Activated naive CD8-positive, alpha-beta T cell treated with anti-CD3 and anti-CD28 coated beads, Interleukin-2, amount 50 U/mL, for 16 hours (primary cell): ENCODE measurements around the gene IL6R.
"Not testable (repeated sequence)": the region's sequence is repeated elsewhere in the genome, so short reads cannot be mapped to it uniquely, and the experiment has no call there.

Experiments used
- DNase-seq: peaks from one replicate; pipeline ENCODE4 v3.0.0-alpha.2; 2020; ENCODE audit warnings: low read depth, low spot score

IL6R gene

DNA sequence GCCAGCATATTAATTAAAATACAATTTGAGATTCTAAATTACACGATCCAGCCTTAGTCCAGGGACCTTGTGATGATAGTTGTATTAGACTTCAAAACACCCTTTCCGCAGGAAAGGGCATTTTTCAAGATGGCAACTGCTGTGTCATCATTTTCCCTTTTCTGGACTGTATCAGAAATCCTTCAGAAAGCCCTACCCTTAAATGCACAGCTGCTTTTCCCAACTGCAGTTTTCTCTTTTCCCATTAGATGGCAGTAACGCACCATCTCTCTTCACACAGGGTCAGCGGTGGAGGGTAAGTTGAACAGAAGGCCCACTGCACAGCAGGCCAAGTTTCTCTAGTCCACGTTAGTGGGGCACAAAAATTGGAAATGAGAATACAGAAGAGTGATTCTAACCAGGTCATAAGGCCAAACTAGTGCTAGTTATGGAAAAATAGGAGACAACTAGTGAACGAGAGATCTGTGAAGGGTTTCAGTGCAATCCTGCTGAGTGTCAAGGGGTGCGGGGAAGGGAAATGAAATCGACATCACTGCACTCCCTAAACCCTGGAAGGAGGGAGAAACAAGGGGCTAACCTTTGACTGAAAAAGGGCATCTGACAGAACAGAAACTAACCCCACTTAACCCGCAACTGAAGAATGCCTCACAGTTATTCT lies 74.8 kb downstream of the IL6R start:
- peak; percentile 22 for DNase-seq

DNA sequence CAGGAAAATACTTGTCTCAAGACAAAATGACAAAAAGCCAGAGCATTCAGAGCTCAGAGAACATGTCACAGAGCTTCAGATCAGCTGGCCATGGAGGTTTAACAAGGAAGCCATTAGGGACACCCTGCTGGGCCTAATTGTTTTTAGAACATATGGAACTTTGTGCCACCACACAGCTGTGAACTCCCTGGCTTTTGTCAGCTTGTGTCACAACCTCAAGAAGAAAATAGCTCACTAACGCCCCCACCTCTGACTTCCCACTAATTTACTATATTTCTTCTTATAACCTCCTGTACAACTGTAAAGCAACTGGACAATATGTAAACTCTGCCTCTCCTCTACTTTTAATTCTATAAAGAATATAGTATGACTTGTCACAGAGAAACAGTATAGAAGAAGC lies 75.9 kb downstream of the IL6R start:
- no peak for DNase-seq

DNA sequence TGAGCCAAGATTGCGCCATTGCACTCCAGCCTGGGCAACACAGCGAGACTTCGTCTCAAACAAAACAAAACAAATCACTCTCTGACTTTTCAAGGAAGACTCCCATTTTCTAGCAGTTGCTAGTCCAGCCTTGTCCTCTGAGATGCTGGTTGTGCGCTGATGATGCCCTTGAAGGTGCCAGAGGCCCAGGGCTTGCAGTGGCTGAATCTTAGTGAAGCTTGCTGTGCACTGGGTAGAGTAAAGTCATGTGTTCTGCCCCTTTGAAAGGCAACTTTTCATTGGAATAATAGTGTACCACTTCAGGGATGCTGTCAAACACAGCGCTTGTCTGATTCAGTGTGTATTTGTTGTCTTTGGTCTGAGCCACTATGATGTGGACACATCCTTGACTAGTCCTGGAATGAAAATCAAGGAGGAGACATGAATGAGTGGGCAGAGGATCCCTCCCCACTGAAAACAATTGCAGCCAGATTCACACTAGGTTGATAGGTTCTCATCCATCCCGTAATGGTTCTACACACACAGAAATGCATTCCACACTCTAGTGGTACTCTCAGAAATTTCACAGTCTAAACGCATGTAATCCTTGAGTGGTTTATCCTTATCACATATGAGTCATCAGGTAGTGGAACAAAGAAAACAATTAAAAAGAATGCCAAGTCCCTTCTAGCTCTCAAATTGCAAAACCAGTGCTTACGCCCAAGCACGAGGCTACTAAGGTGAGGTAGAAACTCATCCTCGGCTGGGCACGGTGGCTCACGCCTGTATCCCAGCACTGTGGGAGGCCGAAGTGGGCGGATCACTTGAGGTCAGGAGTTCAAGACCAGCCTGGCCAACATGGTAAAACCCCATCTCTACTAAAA lies 79.0 kb downstream of the IL6R start:
- DNase-seq = no peak

DNA sequence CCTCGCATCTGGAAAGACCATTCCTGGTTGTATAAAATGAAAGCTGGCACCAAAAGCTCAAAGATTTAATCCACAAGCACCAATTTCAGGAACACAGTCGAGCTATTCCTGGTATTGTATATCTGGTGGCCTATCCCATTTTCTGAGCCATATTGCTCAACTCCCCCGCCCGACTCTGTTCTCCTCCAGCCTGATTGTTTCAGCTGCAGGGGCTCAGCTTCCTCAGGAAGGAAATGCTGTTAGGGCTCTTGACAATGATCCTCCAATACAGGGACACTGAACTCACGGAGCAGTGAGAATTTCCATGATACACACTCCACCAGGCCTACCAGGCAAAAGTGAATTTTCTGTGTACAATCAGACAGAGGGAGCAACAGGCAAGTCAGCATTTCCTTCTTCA lies 80.0 kb downstream of the IL6R start:
- DNase-seq = no peak

DNA sequence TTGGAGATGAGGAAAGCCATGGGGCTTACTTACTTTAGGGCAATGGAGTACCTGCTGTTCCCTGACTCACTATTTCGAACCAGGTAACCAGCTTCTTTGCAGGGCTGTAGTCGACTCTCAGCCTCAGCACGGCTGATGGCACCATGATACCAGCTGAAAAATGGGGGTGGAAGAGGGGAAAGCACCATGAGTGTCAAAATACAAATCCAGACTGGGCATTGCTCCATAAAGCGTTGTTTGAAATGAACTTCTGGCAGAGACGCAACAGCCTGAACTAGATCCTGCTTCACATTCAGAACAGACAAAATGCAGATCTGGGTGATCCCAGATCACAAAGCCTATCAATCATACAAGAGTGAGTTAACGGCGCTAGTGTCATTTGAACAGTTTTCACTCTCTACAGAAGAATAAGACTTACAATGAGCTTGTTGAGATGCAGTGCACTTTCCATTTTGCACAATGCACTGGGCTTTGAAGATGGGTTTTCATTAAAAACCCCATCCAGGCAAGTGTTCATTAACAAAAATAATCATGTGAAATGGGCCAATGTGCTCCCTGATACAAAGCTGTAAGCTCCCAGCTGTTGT lies 80.9 kb downstream of the IL6R start:
- no peak for DNase-seq

DNA sequence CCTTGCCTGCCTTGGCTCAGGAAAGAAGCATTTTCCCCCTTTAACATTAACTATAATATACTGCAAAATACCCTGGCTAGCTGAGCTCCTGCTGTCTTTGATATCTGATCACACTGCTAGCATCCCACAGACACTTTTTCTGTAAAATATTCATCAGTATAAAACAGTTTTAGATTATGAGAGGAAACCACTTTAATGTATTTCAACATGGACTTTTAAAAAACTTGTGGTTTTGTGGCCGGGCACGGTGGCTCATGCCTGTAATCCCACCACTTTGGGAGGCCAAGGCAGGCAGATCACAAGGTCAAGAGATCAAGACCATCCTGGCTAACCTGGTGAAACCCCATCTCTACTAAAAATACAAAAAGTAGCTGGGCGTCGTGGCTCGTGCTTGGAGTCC lies 81.6 kb downstream of the IL6R start:
- DNase-seq = not testable (repeated sequence)

DNA sequence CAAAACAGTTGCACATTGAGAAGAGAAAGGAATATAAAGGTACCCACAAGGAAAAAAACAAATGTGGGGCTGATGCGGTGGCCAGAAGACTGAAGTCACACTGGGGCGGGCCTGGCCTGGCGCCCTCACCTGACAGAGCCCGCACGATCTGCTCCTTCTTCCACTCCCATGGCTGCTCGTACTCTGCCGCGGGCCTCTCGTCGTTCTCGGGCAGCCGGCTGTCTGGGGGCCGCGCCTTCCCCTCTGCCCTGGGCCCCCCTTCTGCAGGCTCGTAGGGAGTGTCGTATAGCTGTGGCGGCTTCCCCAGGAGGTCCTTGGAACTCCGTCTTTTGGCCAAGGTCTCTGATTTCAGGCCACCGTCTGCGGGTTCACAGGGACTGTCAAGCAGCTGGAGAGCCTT lies 83.8 kb downstream of the IL6R start:
- DNase-seq = no peak

DNA sequence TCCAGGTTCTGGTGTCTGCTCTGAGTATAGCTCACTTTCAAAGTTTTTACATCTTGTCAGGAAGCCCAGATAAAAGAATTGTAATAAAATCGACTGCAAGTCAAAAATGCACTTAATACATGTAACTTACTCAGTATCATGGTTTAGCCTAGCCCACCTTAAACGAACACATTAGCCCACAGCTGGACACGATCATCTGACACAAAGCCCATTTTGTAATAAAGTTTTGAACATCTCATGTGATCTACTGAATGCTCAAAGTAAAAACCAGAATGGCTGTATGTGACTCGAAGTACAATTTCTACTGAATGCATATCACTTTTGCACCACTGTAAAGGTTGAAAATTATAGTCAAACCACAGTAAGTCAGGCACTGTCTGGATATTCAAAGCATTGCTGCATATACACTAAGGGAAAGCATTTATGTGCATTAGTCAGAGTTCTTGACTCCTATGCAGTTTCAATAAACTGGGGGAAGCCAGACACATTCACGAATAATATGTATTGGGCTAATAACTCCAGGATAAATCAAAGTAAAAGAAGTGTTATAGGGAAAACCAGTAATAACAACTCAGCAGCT lies 84.6 kb downstream of the IL6R start:
- DNase-seq = no peak

DNA sequence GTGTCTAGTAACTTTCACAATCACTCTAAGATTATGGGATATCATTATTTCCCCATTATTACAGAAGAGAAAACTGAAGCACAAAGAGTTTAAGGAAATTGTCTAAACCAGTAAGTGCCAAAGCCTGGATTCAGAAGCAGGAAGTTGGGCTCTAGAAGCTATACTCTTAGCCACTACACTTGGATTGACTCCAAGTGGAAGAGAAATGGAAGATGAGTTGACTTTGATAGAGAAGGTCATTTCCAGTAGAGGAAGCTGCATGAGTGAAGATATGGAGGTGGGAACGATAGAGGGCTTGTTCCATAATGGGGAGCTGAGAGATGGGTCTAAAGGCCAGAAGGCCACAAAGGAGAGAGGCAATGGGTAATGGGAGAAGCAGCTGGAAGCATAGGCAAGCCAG lies 85.2 kb downstream of the IL6R start:
- DNase-seq = no peak

DNA sequence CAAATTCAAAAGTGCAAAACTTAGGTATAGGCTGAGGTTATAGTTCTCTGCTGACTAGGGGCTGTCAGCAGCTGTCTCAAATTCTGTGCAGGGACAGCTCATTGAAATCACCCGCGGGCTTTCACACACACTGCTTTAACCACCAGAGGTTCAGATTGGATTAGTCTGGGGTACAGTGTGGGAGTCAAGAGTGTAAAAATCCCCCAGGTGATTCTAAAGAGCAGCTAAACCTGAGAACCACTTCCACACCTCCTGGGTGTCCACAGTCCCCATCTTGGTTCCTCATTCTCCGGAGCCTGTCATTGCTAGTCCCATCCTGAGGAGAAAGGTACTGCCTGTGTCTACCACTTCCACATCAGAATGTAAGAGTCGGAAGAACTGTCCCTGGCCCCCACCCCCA lies 87.0 kb downstream of the IL6R start:
- DNase-seq = no peak

DNA sequence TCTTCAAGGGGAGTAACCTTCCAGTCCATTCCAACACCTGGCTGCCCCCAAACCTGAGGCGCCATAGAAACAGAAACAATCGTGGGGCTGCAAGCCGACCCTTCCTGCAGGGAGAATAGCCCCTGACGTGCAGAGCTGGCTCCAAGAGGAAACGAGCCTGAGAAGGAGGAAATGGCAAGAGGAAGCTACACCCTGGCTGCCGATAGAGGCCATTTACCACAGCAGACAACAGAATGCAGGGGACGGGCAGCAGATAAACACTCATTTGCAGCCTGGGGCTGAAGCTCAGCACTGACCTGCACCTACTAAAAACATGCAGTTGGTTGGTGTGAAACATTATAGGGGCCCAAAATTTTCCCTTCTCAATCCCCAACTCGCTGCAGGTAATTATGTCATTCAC lies 88.1 kb downstream of the IL6R start:
- no peak for DNase-seq

DNA sequence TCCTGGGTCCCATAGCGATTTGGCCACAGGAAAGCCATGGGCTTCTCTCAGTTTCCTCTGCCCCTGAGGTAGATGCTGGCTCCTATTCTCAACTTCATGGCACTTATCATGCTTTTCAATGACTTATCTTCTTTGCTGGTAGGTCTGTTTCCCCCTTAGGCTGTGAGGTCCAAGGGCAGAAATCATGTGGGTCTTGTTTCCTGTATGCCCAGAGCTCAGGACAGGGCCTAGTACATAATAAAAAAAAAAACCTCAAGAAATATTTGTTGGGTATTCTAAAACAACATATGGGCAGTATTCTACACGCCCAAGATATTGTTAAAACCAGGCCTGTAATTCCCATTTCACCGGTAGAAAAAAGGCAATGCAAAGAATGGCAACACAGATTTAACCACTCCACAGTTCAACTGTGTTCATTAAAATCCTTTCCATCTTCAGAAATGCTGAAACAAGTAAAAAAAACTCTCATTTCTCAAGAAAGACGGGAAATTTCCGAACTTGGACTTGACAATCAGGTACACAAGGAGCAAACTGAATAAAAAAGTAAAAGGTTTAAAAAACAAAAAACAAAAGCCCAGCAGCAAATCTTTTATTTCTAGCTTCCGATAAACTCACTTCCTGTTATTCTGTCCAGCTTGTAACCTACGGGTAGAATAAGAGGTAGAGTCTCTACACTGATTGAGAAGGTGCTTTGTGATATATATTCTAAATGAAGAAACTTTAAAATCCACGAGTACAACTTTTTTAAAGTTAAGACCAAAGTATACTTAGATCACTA lies 90.5 kb downstream of the IL6R start:
- no peak for DNase-seq

DNA sequence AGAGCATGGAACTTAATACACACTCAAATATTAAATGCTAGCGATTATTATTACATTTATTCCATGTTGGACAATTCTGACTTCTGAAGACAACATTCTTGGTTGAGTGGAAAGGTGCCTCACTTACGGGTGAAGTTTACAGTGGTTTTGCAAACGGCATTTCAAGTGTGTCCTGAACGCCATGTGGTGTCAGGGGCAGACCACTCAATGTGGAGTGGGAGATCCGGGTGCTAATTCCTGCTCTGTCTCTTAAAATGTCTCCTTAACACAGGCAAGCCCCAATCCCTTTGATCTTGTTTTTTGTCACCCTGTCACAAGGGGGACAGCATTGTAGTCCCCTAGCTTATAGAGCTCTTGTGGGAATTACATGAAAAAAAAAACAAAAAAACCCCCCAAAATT lies 91.2 kb downstream of the IL6R start:
- no peak for DNase-seq

DNA sequence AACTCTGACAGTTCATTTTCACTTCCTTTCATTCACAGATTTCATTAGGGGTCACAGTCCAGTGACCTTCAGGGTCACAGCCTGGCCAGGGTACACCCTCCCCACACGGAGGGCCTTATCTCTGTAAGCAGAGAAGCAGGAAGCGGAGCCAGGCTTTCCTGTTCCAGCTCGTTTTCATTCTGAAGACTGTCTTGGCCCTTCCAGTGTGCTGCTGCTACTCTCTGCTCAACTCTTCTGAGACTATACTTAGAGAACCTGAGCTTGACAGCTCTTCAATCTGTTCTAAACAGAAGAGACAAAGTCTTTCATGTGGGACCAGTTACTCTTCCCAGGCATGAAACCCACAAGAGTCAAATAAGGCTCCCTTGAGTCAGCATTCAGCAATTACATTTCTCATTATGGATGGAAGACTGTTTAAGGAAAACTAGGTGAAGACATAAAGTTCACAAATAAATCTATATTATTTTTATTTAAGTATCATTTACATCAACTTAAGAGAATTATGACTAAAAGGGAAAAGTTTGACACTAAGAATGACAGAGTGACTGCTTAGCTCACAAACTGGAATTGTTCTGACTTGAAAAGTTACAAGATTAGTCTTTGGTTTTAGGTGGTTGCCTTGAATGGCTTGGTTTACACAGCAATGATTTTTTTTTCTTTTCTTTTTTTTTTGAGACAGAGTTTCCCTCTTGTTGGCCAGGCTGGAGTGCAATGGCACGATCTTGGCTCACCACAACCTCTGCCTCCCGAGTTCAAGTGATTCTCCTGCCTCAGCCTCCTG lies 92.1 kb downstream of the IL6R start:
- DNase-seq = no peak

DNA sequence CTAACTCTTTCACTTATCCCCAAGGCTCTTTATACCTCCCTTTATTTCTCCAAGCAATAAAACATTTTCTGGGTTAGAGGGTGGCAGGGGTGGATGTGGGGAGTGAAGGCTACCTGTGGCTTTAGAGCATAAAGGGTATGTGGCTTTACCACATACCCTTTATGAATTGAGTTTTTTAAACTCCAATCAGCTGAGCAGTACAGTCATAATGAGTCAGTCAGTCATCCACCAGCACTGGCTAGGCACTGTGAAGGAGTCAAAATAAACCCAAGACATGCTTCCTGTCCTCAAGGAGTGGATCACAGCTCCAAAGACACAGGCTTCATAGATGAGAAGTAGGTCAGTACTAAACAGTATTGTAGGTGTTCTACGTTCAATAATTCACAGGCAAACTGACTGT lies 94.3 kb downstream of the IL6R start:
- no peak for DNase-seq

DNA sequence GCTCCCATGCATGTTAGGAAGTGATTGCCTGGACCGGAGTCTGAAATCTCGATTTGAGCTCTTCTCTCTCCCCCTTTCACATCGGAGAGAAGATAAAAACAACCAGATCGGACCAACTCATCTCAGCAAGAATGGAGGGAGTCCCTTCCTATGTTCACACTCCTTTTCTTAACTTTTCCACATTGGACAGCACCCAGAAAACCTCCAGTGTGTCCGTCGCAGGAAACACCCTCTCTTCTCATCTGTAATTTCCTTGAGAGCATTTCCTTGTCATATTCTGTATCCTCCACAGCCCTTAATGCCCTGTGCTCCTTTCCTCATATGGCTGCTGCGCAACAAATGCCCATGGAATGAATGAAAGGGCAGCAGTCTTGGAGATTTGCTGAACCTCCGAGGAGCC lies 95.4 kb downstream of the IL6R start:
- no peak for DNase-seq

DNA sequence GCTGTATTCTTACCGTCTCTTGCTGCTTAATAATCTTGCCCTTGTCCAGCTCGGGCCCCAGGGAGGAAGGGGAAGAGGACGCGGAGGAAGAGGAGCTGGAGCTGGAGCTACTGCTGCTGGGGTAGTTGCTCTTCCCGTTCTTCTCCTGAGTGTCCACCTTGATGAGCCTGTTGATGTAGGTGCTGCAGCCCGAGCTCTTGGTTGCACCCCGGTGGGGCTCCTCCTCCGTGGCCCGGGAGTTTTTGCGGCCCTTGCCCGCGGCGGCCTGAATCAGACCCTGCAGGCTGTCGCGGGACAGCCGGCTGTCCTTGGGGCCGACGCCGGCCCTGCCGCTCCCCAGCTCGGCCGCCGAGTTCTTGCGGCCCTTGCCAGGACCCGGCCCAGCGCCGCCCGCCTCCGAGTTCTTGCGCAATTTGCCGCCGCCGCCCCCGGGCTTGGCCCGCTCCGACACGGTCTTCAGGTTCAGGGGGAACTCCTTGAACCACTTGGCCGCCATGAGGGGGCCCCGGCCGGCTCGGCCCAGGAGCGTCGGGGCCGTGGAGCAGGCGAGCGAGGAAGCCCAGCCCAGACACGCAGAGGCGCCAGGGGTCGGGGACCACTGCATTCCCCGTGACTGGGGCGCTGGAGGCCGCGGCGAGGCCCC lies 96.4 kb downstream of the IL6R start:
- no peak for DNase-seq

DNA sequence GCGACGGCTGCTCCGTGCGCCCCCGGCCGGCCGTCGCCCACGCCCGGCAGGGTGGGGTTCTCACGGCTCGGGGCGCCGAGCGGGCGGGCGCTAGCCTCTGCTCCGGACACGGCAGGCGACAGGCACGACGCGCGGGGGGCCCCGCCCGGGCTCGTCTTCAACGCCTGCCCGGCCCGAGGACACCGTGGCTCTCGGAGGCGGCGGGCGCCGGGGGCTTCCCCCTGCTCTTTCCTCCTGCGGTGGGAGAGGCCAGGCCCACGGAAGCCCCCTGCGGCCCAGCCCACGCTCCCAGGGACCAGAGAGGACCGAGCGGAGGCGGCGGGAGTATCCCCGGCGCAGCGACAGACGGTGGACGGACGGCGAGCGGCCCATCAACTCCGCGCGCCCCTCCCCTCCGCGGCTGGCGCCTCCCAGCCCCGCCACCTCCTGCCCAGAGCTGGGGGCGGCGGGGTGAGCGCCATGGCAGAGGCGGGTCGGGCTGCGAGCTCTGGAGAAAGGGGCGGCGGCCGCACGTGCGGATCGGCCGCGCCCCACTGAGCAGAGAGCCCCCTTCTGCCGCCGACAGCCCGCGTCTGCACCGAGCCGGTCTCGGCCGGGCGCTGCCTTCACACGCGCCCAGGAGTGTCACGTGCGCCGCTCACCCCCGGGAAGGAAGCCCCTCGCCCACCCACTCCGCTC lies 97.1 kb downstream of the IL6R start, which contains the start of the genes SHE and TDRD10:
SHE (minus strand) TSS at position 347 of the 678 bp plus-strand sequence. CDS start 386 bp downstream, outside the sequence.
TDRD10 (plus strand) TSS at position 154 of the 678 bp plus-strand sequence. CDS start 4,685 bp downstream, outside the sequence.
- no peak for DNase-seq

DNA sequence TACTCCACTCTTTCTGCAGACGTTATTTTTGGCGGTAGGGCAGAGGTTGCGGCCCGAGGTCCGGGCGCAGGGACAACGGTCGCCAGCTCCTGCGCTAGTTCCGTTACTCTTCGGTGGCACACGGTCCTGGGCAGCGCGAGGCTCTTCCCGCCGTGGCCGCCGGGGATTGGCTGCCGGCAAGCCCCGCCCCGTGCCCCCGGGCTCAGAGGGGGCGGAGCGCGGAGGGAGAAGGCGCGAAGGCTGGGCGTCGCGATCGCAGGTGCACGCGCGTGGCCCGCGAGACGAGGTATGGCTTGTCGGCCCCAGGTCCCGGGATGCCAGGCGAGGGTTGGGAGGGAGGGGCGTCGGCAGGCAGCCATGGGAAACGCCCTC lies 97.6 kb downstream of the IL6R start:
- DNase-seq = no peak

DNA sequence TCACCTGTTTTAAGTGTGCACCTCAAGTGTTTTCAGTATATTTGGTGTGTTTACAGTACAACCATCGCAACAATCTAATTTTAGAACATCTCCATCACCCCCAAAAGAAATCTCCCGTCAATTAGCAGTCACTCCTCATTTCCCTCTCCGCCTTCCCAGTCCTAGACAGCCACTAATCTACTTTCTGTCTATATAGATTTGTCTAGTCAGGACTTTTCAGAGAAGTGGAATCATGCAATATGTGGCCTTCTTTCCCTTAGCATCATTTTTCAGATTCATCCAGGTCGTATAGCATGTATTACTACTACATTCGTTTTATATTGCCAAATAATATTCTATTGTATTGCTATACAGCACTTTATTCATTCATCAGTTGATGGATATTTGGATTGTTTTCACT lies 98.8 kb downstream of the IL6R start:
- no peak for DNase-seq
